GM12892 (cell line): ENCODE measurements around the gene NTN1.

Experiments used
- POLR2A ChIP-seq: IDR thresholded peaks from 2 replicates; pipeline ENCODE4 v1.6.1; 2011; ENCODE audit warnings: low read depth, low read length, control low read depth
- TAF1 ChIP-seq: IDR thresholded peaks from 2 replicates; pipeline ENCODE4 v1.6.1; 2011; ENCODE audit warnings: low read depth, mild to moderate bottlenecking, control low read depth, low read length, borderline replicate concordance

GRCh38 chr17:9173386-9173983, 152.2 kb downstream of the NTN1 start:
- TF ChIP-seq POLR2A (no peak), TAF1 (no peak)
